Subcutaneous abdominal adipose tissue (tissue), 5 donors: ENCODE measurements around the gene EEIG2.
A peak's percentile ranks its signal among the peaks of the same experiment; 100 is the strongest.

ENCODE experiments used
- H3K27ac ChIP-seq: one replicate; pipeline ENCODE4 v1.7.0; 2013; ENCODE audit warnings: low read depth, mild to moderate bottlenecking, inconsistent platforms, low read length, moderate library complexity
- H3K27me3 ChIP-seq, 5 donors: one replicate each; pipeline ENCODE4 v1.7.0; 2013; ENCODE audit warnings: low read length in 5 of 5, inconsistent platforms in 1 of 5; ENCODE audit not compliant: control insufficient read depth in 5 of 5, insufficient read depth in 4 of 5
- H3K36me3 ChIP-seq, 5 donors: one replicate each; pipeline ENCODE4 v1.7.0; 2013; ENCODE audit warnings: low read length in 5 of 5; ENCODE audit not compliant: control insufficient read depth in 5 of 5, insufficient read depth in 5 of 5
- H3K4me1 ChIP-seq, 5 donors: one replicate each; pipeline ENCODE4 v1.7.0; 2013; ENCODE audit warnings: low read length in 5 of 5, mild to moderate bottlenecking in 3 of 5, moderate library complexity in 1 of 5; ENCODE audit not compliant: control insufficient read depth in 5 of 5, insufficient read depth in 5 of 5
- H3K4me3 ChIP-seq, 5 donors: one replicate each; pipeline ENCODE4 v1.7.0; 2013; ENCODE audit warnings: low read length in 5 of 5, low read depth in 1 of 5
- H3K9ac ChIP-seq, 5 donors: one replicate each; pipeline ENCODE4 v1.7.0; 2013; ENCODE audit warnings: low read length in 5 of 5, mild to moderate bottlenecking in 4 of 5, moderate library complexity in 3 of 5
- H3K9me3 ChIP-seq, 5 donors: one replicate each; pipeline ENCODE4 v1.7.0; 2013; ENCODE audit warnings: low read length in 5 of 5; ENCODE audit not compliant: control insufficient read depth in 5 of 5
- donor health status: healthy.
- donor health status: healthy.
- donor health status: healthy.
- donor health status: healthy.
- donor health status: healthy.

EEIG2 gene

DNA sequence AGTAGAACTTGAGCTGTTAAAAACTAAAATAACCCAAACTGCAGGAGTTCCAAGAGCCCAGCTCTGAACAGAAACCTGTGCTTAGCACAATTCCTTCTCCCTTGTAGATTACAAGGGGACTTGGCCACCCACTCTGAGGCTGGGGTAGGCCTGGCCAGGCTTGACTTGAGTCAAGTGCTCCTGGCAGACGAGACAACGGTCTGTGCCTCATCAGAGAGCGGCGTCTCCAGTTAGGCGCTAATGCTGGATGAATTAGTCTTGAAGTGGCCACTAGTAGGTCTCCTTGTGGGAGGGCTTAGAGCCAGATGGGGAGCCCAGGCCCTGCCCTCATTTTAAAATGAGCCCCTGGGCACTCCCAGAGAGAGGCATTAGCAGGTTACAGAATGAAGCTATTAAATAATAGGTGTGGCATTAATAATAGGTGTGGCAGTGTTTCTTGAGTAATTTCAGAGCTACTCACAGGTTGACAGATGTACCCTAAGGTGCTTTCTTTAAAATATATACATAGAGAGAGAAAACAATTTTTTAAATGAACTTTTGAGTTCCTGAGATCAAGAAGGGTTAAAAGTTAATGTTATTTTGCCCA is 1.1 kb downstream of the EEIG2 start:
- peaks cover 0 to 34% (median 27%) of the 10 kb centered on the region in 5 donors for H3K4me1 ChIP-seq
- H3K27ac ChIP-seq, result peak overlapping the region; percentile 29
- H3K27me3 ChIP-seq, result no peaks in the 10 kb centered on the region
- no peaks in the 10 kb centered on the region for H3K9me3 ChIP-seq
- H3K4me3 ChIP-seq, result peak overlapping the region; percentile 84 to 90 (median 89)
- no peaks in the 10 kb centered on the region for H3K36me3 ChIP-seq
- H3K9ac ChIP-seq, result peak overlapping the region; percentile 52 to 81 (median 62)

DNA sequence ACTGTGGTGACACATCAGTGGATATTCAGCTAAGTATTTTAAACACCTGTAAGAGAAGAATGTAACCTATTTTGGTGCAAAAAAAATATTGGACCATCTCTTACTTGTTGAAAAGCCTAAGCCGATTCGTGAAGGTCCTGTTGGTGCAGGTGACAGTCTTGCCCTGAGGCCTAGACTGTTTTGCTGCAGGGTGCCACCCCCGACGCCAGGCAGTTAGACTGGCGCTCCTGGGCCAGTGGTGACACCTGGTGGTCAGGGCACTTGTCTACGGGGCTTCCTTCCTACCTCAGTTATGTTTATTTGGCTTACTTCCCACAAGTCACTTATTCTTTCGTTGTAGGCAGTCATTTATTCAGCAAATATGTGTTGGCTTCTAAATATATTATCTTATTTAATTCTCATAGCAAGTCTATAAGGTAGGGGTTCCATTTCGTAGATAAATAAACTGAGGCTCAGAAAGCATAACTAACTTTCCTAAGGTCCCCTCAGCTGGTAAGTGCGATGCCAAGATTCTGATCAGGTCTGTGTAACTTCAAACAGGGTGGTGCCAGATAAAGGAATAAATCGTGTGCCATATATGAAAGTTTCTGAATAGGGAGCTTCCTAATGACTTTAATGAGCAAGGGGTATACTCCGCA is 1.9 kb downstream of the EEIG2 start:
- Histone ChIP-seq H3K27ac (no peak overlapping the region), H3K27me3 (no peaks in the 10 kb centered on the region), H3K9ac (no peak overlapping the region), H3K36me3 (no peaks in the 10 kb centered on the region), H3K4me3 (peak overlapping the region in 2 of 5 donors; percentile 24 to 26), H3K9me3 (no peaks in the 10 kb centered on the region), H3K4me1 (peaks cover 0 to 34% (median 27%) of the 10 kb centered on the region in 5 donors)

DNA sequence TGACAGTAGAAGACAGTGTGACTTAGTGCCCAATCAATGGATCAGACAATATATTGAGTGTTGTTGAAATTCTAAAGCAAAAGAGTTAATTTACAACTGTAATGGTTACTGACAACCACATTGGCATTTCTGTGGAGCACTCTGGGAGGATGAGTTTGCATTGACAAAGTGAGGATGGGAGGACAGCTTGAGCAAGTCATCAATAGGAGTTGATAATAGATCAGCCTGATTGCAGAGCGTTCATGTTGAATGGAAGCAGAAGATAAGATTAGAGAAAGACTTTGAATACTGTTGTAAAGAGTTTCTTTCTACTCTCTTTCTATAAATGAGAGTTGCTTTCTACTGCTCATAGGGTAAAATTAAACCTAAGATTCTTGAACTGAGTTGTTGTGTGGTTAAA is 3.9 kb downstream of the EEIG2 start:
- H3K9me3 ChIP-seq, result no peaks in the 10 kb centered on the region
- H3K27ac ChIP-seq, result no peak overlapping the region
- no peak overlapping the region for H3K9ac ChIP-seq
- no peaks in the 10 kb centered on the region for H3K36me3 ChIP-seq
- H3K4me3 ChIP-seq, result no peak overlapping the region
- H3K27me3 ChIP-seq, result no peaks in the 10 kb centered on the region
- H3K4me1 ChIP-seq, result peaks cover 0 to 29% (median 25%) of the 10 kb centered on the region in 5 donors

DNA sequence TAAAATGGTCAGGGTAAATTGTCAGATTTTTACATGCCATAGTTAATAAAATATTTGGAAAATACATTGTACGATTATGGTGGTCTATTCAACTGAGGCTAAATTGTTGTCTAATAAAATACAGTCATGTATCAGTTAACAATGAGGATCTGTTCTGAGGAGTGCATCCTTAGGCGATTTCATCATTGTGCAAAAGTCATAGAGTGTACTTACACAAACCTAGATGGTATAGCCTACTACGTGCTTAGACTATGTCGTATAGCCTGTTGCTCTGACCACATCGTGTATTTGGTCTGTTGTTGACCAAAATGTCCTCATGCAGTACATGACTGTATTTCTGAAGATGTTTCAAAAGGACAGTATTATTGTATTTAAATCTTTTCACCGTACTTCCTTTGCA is 5.2 kb downstream of the EEIG2 start:
- Histone ChIP-seq H3K9me3 (no peaks in the 10 kb centered on the region), H3K27ac (no peak overlapping the region), H3K27me3 (no peaks in the 10 kb centered on the region), H3K4me1 (peaks cover 0 to 23% (median 18%) of the 10 kb centered on the region in 5 donors), H3K9ac (no peak overlapping the region), H3K36me3 (no peaks in the 10 kb centered on the region), H3K4me3 (no peak overlapping the region)

DNA sequence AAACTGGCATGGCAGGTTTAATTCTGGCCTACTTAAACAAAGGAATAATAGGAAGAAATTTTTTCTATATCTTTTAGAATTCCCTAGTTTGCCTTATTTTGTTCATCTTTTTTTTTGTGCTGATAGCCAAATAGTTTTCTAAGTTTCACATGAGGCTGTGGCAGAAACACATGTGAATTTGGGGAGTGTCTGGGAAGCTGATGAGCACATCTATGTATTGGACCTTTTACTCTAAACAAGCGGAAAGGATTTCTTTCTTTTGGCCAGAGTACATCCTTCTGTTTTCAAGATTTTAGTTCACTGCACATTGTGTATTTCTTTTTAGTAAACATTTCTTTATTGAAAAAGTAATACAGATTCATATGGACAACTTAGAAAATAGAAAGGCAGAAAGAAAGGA is 5.6 kb downstream of the EEIG2 start:
- Histone ChIP-seq H3K9ac (no peak overlapping the region), H3K27me3 (no peaks in the 10 kb centered on the region), H3K4me1 (peaks cover 0 to 20% (median 15%) of the 10 kb centered on the region in 5 donors), H3K27ac (no peak overlapping the region), H3K36me3 (no peaks in the 10 kb centered on the region), H3K4me3 (no peak overlapping the region), H3K9me3 (no peaks in the 10 kb centered on the region)

DNA sequence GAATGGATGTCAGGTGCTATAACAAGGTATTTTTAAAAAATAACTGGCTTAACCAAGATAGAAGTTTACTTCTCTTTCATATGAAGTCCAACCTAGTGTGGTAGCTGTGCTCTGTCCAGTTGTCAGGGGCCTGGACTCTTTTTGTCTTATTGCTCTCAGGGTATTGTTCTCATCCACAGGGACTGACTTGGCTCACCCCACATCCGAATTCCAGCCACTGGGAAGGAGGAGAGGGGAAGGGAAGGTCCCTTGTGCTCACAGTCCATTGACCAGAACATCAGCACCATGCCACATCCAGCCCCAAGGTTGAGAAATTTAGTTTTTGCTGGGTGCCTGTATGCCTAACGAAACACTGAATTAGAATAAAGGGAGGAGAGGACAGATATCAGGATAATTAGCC is 8.7 kb downstream of the EEIG2 start:
- Histone ChIP-seq H3K36me3 (no peaks in the 10 kb centered on the region), H3K4me3 (no peak overlapping the region), H3K9me3 (no peaks in the 10 kb centered on the region), H3K4me1 (peaks cover 0 to 3% (median 0%) of the 10 kb centered on the region in 5 donors), H3K27me3 (no peaks in the 10 kb centered on the region), H3K27ac (no peak overlapping the region), H3K9ac (no peak overlapping the region)

DNA sequence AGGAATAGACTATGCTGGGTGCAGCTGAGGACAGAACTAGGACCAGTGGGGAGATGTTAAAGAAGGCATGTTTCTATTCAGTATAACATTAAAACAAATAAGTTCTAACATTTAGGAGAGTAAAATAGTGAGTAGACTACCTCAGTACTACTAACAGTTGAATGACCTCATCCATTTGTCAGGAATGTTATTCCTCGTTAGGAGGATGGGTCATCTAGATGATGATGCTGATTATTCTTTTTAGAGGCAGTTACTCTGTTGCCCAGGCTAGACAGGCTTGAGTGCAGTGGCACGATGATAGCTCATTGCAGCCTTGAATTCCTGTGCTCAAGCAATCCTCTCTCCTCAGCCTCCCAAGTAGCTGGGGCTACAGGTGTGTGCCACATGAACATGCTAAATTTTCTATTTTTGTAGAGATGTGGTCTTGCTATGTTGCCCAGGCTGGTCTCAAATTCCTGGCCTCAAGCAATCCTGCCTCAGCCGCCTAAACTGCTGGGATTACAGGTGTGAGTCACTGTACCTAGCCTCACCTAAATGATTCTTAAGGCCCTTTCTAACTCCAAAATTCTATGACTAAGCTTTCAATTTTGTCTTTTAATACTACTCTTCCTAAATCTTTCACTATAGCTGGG is 9.3 kb downstream of the EEIG2 start:
- no peak overlapping the region for H3K4me3 ChIP-seq
- H3K27me3 ChIP-seq, result no peaks in the 10 kb centered on the region
- H3K4me1 ChIP-seq, result no peaks in the 10 kb centered on the region
- H3K9ac ChIP-seq, result no peak overlapping the region
- no peak overlapping the region for H3K27ac ChIP-seq
- H3K9me3 ChIP-seq, result no peaks in the 10 kb centered on the region
- H3K36me3 ChIP-seq, result no peaks in the 10 kb centered on the region

DNA sequence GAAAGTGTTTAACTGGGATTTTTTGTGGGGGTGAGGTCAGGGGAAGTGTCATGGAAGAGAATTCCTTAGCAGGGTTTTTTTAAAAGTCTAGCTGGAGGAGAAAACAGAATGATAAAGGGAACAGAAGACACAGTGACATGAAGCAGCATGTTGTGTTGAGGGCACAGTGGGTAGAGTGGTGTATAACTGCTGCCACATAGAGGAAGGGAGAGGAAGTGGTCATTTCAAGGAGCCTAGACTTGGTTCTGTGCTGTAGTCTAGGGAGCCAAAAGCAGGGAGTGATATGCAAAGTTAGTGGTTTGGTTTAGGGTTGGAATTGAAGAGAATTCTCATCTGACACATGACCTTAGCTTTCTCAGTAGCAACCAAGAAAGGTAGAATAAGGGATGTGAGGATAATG is 10.2 kb downstream of the EEIG2 start:
- no peak overlapping the region for H3K4me3 ChIP-seq
- no peak overlapping the region for H3K27ac ChIP-seq
- no peak overlapping the region for H3K9ac ChIP-seq
- no peaks in the 10 kb centered on the region for H3K27me3 ChIP-seq
- H3K4me1 ChIP-seq, result no peaks in the 10 kb centered on the region
- no peaks in the 10 kb centered on the region for H3K36me3 ChIP-seq
- no peaks in the 10 kb centered on the region for H3K9me3 ChIP-seq

DNA sequence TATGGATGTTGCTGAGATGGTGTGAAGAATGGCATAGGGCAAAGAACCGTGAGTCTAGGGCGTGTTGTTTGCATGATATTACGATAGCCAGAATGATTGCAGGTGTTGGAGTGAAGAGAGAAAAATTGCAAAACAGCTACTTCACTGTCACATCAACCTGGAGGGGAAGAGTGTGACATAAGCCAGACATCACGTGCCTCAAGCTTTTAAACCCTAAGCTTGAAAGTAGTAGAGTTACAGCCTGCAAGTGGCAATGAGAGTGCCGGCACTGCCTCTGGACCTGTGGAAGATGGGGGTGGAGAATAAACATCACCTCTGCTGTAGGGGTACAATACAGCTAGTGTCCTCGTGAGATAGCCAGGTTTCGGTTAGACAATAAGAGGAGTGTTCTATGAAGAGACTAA is 11.1 kb downstream of the EEIG2 start:
- Histone ChIP-seq H3K4me3 (no peak overlapping the region), H3K9ac (no peak overlapping the region), H3K27ac (no peak overlapping the region), H3K27me3 (no peaks in the 10 kb centered on the region), H3K36me3 (no peaks in the 10 kb centered on the region), H3K9me3 (no peaks in the 10 kb centered on the region), H3K4me1 (no peaks in the 10 kb centered on the region)

DNA sequence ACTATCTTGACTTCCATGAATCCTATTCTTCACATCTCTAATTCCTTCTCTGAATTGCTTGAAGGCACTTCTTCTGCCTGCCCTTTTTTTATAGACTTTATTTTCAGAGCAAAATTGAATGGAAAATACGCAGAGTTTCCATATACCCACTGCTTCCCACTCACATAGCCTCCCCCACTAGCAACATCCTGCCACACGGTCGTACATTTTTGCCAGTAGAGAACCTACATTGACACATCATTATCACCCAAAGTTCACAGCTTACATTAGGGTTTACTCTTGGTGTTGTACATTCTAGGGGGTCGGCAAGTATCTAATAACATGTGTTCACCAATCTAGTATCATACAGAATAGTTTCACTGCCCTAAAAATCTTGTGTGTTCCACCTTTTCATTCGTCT is 12.3 kb downstream of the EEIG2 start:
- Histone ChIP-seq H3K36me3 (no peaks in the 10 kb centered on the region), H3K4me3 (no peak overlapping the region), H3K4me1 (no peaks in the 10 kb centered on the region), H3K9me3 (no peaks in the 10 kb centered on the region), H3K27ac (no peak overlapping the region), H3K9ac (no peak overlapping the region), H3K27me3 (no peaks in the 10 kb centered on the region)
